A204.1 (cell line): Measurements from ENCODE around the gene PREPL.
"Not testable (repeated sequence)": the region's sequence is repeated elsewhere in the genome, so short reads cannot be mapped to it uniquely, and the experiment has no call there.

ENCODE experiments used
- FAIRE-seq: peaks from 2 replicates; lab custom pipeline; 2012; peaks lifted over from hg19 to GRCh38; lab: Jason Lieb, UNC

The PREPL gene

GRCh38 chr2:44361330-44362206 is at the start of gene PREPL, which contains the start of gene CAMKMT:
PREPL (minus strand) TSS chr2:44361494; CDS start chr2:44346342, 15,152 bp downstream.
CAMKMT (plus strand) TSS chr2:44361947.
- FAIRE-seq = peak; percentile 90

DNA sequence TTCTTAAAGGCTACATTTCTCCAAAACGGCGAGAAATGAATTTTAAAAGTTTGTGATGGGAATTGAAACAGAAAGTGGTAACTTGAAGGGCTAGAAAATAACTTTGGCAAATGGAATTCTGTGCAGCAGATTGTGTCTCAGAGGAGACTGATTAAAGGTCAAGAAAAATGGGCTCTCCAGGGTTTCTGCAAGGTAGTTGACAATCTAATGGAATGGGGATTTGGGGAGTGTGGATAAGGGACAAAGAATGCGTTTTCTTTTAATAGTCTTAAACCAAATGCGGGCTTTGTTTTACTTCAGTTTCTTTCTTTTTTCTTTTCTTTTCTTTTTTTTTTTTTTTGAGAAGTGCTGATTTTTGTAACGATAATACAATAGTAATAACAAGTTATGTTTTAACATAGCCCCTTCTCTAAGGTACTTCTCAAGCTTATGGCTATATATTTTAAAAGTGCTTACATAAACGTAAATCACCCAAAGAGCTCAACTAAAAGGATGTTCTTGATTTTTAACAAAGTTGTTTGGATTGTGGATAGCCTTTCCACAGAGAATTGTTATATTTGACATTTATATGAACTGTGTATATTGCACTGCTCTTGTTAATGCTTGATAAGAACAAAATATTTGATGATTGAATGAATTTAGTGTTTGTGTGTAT is 37.1 kb upstream of the PREPL start:
- FAIRE-seq = no peak

GRCh38 chr2:44397447-44398175 is 36.3 kb upstream of the PREPL start:
- no peak for FAIRE-seq

GRCh38 chr2:44392338-44392943 is 31.1 kb upstream of the PREPL start:
- FAIRE-seq = peak; percentile 97

GRCh38 chr2:44389895-44390294 is 28.6 kb upstream of the PREPL start:
- peak; percentile 90 for FAIRE-seq

DNA sequence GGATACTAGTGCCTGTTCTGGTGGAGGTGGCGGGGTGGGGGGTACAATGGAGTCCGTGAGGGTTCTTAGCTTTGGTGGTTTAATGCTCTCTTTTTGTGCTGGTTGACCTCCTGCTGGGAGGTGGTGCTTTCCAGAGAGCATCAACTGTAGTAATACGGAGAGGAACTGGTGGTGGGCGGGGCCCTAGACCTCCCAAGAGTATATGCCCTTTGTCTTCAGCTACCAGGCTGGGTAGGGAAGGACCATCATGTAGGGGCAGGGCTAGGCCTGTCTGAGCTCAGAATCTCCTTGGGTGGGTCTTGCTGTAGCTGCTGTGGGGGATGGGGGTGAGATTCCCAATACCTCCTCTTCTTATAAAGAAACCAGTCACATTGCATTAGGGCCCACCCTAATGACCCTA is 27.6 kb upstream of the PREPL start:
- no peak for FAIRE-seq

DNA sequence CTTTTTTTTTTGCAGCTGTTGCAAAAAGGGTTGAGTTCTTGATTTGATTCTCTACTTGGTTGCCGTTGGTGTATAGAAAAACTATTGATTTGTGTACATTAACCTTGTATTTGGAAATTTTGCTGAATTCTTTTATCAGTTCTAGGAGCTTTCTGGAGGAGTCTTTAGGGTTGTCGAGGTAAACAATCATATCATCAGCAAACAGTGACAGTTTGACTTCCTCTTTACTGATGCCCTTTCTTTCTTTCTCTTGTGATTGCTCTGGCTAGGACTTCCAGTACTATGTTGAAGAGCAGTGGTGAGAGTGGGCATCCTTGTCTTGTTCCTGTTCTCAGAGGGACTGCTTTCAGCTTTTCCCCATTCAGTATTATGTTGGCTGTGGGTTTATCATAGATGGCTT is 23.9 kb upstream of the PREPL start:
- FAIRE-seq = not testable (repeated sequence)

DNA sequence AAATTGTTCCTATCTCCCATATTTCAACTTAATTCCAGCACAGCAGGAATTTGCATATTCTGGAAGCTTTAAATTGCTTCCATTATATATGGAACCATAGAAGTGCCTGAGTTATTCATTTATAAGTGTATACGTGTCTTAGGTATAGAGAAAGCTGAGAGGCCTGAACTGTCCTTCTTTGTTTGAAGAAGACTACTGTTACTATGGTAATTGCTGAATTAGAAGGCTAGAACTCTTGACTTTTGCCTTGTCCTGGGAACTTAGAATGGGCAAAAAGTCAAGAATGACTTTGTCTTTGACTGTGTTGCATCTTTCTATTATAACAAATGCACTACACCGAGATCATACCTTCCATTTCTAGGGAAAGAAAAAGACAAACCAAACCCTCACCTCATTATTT is 16.2 kb upstream of the PREPL start:
- FAIRE-seq = no peak

DNA sequence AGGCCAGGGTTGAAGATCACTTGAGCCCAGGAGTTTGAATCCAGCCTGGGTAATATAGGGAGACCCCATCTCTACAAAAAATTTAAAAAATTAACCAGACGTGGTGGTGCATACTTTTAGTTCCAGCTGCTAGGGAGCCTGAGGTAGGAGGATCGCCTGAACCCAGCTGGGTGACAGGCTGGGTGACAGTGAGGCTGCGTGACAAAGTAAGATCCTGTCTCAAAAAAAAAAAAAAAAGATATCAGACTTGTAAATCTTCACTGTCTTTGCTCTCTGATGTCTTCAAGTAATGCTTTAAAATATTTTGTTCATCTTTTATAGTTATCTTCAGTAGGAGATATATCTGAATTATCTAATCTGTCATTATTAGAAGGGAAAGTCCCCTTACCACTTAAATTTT is 11.0 kb upstream of the PREPL start:
- no peak for FAIRE-seq

DNA sequence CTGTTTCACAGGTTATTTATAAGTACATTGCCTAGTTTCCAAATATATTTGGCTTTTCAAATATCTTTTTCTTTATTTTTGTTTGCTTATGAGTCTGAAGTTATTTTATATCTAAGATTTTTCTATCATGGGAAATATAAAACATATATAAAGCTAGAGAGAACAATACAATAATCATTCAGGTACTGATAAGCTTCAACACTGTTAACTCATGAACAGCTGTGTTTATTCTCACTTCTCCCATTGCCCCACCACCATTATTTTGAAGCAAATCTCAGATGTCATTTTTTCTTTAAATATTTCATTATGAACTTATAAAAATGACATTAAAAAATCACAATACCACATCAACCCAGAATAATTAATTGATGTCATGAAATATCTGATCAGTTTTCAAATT is 10.2 kb upstream of the PREPL start:
- FAIRE-seq = no peak

- FAIRE-seq = no peak
Measured at GRCh38 chr2:44369392-44369791, 8.1 kb upstream of the PREPL start.

GRCh38 chr2:44367591-44367990 is 6.3 kb upstream of the PREPL start:
- FAIRE-seq = no peak

GRCh38 chr2:44364604-44365003 is 3.3 kb upstream of the PREPL start:
- no peak for FAIRE-seq

DNA sequence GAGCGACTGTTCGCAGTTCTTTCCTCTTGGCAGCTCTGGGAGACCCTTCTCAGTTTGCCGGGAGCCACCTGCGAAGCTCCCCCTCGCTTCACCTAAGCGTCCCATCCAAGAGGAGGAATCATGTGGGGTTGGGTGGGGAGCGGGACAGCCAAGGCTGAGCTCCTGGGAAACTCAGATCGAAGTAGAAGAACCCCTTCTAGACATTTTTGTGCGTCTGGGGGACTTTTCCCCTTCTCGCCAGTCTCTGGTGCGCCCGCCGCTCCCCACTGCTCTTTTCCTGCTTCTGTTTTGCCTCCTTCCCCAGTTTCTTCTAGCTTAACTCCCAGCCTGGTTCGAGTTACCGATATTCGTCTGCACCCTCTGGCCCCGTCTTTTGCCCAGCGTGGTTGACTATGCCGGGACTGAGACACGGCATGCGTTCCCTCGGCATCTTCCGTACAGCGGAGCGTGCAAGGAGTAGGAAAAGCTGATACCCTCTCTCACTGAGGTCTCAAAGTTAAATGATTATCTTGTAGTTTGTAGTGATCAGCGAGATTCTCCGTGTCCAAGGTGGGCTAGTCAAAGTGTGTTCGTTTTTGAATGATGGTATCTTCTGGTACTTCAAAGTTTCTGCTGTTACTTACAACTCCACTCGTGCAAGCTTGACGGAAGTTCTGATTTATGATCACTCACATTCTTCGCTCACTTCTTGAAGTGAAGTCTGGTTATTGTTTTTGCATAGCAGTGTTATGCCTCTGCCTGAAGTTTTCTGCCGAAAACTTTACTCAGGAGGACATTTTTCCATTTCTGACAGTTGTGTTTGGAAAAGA is 1.1 kb upstream of the PREPL start:
- FAIRE-seq = no peak

GRCh38 chr2:44360749-44361329 is 455 bp downstream of the PREPL start:
- no peak for FAIRE-seq

DNA sequence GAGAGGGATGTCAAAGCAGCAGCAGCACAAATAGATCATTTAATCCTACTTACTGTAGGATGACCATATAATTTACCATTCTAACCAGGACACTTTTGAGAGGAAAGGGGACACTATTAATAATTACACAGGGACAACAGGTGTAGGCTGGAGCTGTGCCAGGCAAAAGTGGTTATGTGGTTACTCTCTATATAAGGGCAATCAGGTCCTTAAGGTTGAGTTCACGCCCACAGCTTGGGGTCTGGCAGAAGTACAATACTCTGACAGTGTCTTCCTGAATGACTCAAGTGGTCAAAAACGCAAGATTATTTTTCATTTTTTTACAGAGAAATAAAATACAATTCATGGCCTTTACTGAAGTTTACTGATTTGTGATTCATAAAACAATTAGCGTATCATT is 2.8 kb downstream of the PREPL start:
- no peak for FAIRE-seq

- no peak for FAIRE-seq
Measured at GRCh38 chr2:44354761-44355160, 6.5 kb downstream of the PREPL start.

DNA sequence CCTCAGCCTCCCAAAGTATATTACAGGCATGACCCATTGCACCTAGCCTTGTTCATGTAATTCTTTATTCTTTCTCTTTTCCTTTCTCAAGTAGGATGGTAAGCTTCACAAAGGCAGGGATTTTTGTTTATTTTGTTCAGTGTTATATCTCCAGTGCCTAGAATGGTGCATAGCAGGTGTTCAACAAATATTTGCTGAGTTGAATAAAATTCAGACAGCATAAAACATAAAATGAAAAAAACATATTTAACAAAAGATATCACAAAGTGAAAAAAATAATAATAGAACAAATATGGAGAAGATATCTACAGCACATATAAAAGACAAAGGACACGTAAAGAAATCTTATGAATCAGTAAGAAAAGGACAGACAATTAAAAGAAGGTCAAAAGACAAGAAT is 8.8 kb downstream of the PREPL start:
- FAIRE-seq = no peak

GRCh38 chr2:44351676-44352075 is 9.6 kb downstream of the PREPL start:
- FAIRE-seq = no peak

GRCh38 chr2:44351088-44351487 is 10.2 kb downstream of the PREPL start:
- FAIRE-seq = no peak

DNA sequence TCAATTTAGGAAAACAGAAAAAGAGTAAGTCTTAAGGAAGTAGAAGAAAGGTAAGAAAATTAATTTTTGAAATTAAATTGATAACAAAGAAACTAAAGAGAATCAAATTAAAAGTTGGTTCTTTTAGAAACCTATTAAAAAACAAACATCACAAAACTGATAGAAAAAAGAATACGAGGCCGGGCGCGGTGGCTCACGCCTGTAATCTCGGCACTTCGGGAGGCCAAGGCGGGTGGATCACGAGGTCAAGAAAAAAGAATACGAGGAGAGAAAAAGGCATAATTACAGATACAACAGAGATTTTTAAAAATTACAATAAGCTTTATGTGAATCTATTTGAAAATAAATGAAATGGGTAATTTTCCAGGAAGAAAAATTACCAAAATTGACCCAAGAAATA is 11.8 kb downstream of the PREPL start:
- FAIRE-seq = no peak
